ENCODE data around the gene CTRB1. TPM values are rescaled to one million over a fixed set of nuclear protein-coding genes. Genes with fewer than 3 reads are reported as not detected.

CTRB1 gene
- total and polyA plus RNA-seq, 2 of the 13 experiments (the other 11 are each of a cell fraction or from before 2014, with no cell fraction given) = not detected

DNA sequence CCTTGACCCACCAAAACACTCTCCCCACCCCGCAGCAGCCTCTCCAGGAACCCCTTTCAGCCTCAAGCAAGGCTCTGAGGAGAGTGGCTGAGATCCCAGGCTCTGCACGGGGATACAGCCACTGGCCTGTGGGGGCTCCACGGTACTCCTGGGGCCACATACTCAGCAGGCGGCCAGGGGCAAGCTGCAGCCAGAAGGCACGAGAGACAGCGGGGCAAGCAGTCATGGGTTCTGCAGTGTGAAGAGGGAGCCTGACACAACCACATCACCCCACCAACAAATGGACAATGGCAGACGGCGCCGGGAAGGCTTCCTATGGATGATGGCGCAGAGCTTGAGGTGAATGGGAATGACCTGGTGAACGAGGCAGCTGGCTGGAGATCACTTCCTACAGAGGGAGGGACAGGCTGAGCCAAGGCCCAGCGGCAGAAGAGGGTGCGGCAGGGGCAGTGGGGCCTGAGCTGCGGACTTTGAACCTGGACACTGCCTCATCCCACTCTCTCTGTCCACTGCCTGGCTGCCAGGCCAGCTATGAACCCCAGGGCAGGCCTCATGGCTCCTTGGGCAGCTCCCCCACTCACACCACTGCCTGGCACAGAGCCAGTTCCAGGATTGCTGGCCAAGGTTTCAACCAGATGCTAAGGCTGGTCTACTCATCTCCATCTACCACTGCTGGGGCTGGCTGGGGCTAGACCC, 43.5 kb downstream of the CTRB1 start (continued):
- TF ChIP-seq, protein P1, sequence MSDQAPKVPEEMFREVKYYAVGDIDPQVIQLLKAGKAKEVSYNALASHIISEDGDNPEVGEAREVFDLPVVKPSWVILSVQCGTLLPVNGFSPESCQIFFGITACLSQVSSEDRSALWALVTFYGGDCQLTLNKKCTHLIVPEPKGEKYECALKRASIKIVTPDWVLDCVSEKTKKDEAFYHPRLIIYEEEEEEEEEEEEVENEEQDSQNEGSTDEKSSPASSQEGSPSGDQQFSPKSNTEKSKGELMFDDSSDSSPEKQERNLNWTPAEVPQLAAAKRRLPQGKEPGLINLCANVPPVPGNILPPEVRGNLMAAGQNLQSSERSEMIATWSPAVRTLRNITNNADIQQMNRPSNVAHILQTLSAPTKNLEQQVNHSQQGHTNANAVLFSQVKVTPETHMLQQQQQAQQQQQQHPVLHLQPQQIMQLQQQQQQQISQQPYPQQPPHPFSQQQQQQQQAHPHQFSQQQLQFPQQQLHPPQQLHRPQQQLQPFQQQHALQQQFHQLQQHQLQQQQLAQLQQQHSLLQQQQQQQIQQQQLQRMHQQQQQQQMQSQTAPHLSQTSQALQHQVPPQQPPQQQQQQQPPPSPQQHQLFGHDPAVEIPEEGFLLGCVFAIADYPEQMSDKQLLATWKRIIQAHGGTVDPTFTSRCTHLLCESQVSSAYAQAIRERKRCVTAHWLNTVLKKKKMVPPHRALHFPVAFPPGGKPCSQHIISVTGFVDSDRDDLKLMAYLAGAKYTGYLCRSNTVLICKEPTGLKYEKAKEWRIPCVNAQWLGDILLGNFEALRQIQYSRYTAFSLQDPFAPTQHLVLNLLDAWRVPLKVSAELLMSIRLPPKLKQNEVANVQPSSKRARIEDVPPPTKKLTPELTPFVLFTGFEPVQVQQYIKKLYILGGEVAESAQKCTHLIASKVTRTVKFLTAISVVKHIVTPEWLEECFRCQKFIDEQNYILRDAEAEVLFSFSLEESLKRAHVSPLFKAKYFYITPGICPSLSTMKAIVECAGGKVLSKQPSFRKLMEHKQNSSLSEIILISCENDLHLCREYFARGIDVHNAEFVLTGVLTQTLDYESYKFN (CRISPR knock-in tag; conservative IDR thresholded peaks at IDR 0.05) = peak; percentile 93
- TF ChIP-seq KMT2B (CRISPR knock-in tag; IDR thresholded peaks at IDR 0.05) = 0 out of 2 replicates have a peak, but pooled peaks have one; percentile 64
- no peak for TF ChIP-seq KDM5A (IDR thresholded peaks at IDR 0.05; ENCODE audit: borderline replicate concordance, low read length)
- no peak for TF ChIP-seq SMAD1 (CRISPR knock-in tag; IDR thresholded peaks at IDR 0.05; ENCODE audit: borderline replicate concordance, low read depth)
- no peak for TF ChIP-seq CREM (IDR thresholded peaks at IDR 0.05)
- no peak for TF ChIP-seq CREM (CRISPR knock-in tag; IDR thresholded peaks at IDR 0.05)
- peak; percentile 71 for TF ChIP-seq YY1 (IDR thresholded peaks at IDR 0.05; ENCODE audit: insufficient read depth, insufficient replicate concordance, low read depth, low read length)
- peak; percentile 96 for TF ChIP-seq AKAP8 (CRISPR knock-in tag; IDR thresholded peaks at IDR 0.05)
- TF ChIP-seq ZNF619 (CRISPR knock-in tag; IDR thresholded peaks at IDR 0.05) = no peak
- TF ChIP-seq ZMYM3 (CRISPR knock-in tag; IDR thresholded peaks at IDR 0.05) = peak; percentile 93
- TF ChIP-seq SIN3B (IDR thresholded peaks at IDR 0.05; ENCODE audit: low read length) = no peak
- peak; percentile 19; the same call in 1 of the 2 replicates for TF ChIP-seq POLR2AphosphoS5 (IDR thresholded peaks at IDR 0.05; ENCODE audit: low read depth, low read length)
- TF ChIP-seq, protein P2, sequence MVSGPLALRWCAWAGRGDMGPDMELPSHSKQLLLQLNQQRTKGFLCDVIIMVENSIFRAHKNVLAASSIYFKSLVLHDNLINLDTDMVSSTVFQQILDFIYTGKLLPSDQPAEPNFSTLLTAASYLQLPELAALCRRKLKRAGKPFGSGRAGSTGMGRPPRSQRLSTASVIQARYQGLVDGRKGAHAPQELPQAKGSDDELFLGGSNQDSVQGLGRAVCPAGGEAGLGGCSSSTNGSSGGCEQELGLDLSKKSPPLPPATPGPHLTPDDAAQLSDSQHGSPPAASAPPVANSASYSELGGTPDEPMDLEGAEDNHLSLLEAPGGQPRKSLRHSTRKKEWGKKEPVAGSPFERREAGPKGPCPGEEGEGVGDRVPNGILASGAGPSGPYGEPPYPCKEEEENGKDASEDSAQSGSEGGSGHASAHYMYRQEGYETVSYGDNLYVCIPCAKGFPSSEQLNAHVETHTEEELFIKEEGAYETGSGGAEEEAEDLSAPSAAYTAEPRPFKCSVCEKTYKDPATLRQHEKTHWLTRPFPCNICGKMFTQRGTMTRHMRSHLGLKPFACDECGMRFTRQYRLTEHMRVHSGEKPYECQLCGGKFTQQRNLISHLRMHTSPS (CRISPR knock-in tag; IDR thresholded peaks at IDR 0.05; ENCODE audit: low read depth) = peak; percentile 99
- TF ChIP-seq, protein P3, sequence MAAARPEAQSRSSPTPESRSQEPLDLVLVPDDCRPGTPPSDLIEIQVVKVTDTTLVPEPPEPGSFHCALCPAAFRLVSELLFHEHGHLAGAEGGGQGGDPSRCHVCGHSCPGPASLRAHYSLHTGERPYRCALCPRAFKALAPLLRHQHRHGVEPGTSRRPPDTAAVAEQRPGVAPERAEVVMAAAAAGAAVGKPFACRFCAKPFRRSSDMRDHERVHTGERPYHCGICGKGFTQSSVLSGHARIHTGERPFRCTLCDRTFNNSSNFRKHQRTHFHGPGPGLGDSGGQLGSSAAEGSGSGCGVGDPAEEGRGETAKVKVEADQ (CRISPR knock-in tag; IDR thresholded peaks at IDR 0.05; ENCODE audit: borderline replicate concordance) = no peak; the same call in 1 of the 2 replicates
- 0 out of 2 replicates have a peak, but pooled peaks have one; percentile 41 for TF ChIP-seq KLF9 (CRISPR knock-in tag; IDR thresholded peaks at IDR 0.05; ENCODE audit: low read depth)
- TF ChIP-seq HOXA9 (CRISPR knock-in tag; IDR thresholded peaks at IDR 0.05; ENCODE audit: borderline replicate concordance) = no peak
- TF ChIP-seq ZNF3 (CRISPR knock-in tag; IDR thresholded peaks at IDR 0.05) = no peak
- no peak for TF ChIP-seq ZNF34 (CRISPR knock-in tag; IDR thresholded peaks at IDR 0.05; ENCODE audit: borderline replicate concordance)
- TF ChIP-seq KLF15 (CRISPR knock-in tag; IDR thresholded peaks at IDR 0.05; ENCODE audit: borderline replicate concordance) = no peak
- no peak for TF ChIP-seq MBD4 (IDR thresholded peaks at IDR 0.05; ENCODE audit: borderline replicate concordance, low read length)
- TF ChIP-seq, protein P4, sequence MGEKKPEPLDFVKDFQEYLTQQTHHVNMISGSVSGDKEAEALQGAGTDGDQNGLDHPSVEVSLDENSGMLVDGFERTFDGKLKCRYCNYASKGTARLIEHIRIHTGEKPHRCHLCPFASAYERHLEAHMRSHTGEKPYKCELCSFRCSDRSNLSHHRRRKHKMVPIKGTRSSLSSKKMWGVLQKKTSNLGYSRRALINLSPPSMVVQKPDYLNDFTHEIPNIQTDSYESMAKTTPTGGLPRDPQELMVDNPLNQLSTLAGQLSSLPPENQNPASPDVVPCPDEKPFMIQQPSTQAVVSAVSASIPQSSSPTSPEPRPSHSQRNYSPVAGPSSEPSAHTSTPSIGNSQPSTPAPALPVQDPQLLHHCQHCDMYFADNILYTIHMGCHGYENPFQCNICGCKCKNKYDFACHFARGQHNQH (CRISPR knock-in tag; IDR thresholded peaks at IDR 0.05) = peak; percentile 80
- TF ChIP-seq RFX1 (IDR thresholded peaks at IDR 0.05) = no peak
- no peak for TF ChIP-seq ETV6 (CRISPR knock-in tag; conservative IDR thresholded peaks at IDR 0.05)
- no peak for TF ChIP-seq ZNF253 (CRISPR knock-in tag; IDR thresholded peaks at IDR 0.05; ENCODE audit: borderline replicate concordance)
- peak; percentile 94 for TF ChIP-seq SAP130 (CRISPR knock-in tag; IDR thresholded peaks at IDR 0.05; ENCODE audit: low read depth)
